ENCODE results near the gene FBXL17.

Gene FBXL17

GRCh38 chr5:107840592-107840991, 541.3 kb downstream of the FBXL17 start:
- no peak for DNase-seq

GRCh38 chr5:107840161-107840560, 541.7 kb downstream of the FBXL17 start:
- no peak for DNase-seq

- DNase-seq, result no peak
Observed at GRCh38 chr5:107835096-107835495, 546.8 kb downstream of the FBXL17 start.

GRCh38 chr5:107832746-107833145, 549.2 kb downstream of the FBXL17 start:
- DNase-seq, result no peak

DNA sequence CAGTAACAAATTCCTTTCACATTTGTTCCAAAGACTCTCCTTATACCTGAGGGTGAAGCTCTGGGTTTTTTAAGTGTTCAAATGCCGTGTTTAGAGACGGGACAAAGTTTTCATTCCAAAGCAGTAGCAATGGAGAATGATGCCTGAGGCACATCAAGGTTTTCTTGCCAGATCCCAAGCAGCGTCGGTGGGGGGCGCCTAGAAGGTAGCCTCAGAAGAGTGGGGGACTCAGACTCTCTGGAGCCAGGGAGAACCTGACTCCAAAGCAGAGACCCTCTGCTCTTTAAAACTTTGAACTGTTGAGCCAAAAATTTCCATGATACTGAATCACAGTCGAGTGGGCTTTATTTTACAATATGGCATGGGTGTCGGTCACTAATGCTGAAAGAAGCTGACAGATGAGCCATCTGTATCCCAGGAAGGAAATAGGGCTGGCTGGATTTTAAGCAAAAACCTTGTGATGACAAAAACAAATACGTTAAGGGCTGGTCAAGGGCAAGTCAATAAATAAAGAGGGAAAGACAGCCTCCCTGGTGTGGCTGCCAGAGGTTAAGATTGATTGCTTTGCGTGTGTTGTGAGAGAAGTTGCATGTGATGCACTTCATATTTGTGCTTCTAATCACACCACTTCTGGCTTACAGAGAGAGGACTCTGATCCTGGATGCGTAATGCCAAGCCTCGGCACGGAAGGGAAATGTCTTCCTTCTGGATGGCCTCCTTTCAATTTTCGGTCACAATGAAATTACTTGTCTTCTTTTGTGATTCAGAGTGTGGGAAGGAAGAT, 550.1 kb downstream of the FBXL17 start:
- DNase-seq, result peak; percentile 16 to 68 (median 59)

GRCh38 chr5:107830750-107831149, 551.1 kb downstream of the FBXL17 start:
- no peak for DNase-seq

GRCh38 chr5:107826311-107827000, 555.4 kb downstream of the FBXL17 start:
- DNase-seq, result no peak

DNA sequence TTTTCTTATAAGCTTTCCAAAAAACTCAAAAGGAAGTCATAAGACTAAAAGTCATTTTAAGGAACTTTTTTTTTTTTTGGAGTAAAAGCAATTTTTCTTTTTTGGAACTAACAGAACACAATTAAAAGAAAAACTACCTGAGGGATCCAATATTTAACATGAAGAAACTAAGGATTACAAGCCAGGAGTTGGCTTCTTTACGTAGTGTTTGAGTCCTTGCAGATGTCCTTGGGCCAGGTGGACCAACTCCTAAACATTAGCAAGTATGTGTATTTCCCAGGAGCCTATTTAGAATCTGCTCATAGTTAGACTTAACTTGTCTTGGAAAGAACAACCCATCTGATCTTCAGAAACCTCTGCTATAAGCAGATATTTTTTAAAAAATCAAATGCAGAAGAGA, 557.1 kb downstream of the FBXL17 start:
- DNase-seq, result no peak

- peak in 1 of 3 experiments; percentile 54 for DNase-seq
Observed at GRCh38 chr5:107821288-107821687, 560.6 kb downstream of the FBXL17 start.

- DNase-seq, result no peak
Observed at GRCh38 chr5:107820429-107820828, 561.5 kb downstream of the FBXL17 start.

DNA sequence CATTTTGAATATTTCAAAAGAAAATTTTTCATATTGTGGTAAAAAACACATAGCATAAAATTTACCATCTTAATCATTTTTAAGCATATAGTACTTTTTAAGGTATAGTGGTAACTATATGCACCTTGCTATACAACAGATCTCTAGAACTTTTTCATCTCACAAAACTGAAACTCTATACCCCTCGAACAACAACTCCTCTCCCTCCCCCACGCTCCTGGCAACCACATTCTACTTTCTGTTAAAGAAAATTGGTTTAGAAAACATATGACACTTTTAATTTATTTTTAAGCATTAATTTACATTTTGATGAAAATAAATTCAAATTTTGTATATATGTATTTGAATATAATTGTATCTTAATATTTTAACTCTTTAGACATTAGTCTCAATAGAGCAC, 563.9 kb downstream of the FBXL17 start:
- no peak for DNase-seq

DNA sequence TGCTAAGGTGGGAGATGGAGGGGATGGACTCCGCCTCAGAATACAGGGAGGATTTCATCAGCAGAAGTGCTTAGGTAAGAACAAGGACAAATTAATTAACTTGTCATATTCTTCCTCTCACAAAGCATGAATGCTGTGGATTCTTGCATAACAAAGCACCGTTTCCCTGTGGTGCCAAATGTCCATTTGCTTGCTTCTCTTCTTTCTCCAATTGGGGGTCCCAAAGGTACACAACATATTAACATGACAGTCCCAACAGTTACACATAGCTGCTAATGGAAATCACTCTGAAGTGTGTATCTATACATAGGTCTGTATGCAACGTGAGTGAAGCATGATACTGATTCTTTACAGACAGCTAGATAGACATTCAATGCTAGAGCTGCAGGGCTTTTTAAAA, 564.5 kb downstream of the FBXL17 start:
- no peak for DNase-seq

DNA sequence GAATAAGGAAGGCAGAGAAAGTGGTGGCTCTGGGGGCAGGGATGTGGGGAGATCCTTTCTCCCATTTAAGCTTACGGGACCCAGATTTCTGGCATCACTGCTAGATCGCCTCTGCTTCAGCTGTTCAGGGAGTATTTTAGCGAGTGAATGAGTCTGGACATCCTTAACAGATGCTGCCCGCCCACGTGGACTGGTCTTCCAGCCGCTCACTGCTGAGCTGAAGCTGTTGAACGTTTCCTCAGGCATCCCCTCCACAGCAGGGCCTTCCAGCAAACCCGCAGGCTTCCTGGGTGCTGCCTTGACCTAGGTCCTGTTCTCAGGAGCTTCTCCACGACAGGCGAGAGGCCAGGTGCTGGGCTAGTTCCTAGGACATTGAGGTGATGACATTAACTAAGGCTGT, 566.8 kb downstream of the FBXL17 start:
- DNase-seq, result no peak

GRCh38 chr5:107814183-107814827, 567.6 kb downstream of the FBXL17 start:
- DNase-seq, result no peak

- DNase-seq, result no peak
Observed at GRCh38 chr5:107813559-107813958, 568.3 kb downstream of the FBXL17 start.

DNA sequence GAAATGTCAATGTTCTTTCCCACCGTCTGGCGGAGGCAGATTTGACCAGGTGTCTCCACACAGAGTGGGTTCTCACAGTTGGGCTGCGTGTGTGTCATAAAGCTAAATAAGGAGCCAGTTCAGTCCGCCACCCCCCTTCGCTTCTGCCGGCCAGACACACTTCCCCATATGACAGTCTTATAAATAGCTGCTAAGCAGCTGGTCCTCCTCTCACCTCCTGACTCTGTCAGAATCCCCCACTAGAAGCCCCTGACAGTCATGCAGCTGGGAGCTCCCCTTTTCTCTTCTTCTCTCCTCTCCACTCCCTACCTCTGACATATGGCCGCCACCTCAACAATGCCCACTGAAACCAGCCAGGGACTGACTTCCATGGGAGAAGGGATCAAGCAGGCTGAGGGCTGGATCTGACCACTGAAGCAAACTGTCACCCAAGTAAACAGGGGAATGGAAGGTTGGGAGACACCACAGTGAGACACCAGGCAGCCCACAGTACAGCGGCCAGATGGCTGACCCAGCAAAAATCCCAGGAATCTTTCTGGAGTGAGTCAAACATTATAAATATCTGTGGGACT, 569.2 kb downstream of the FBXL17 start:
- DNase-seq, result no peak

GRCh38 chr5:107809201-107810034, 572.5 kb downstream of the FBXL17 start:
- DNase-seq, result peak in 2 of 3 experiments; percentile 32 to 71

Measured in NCI-H1417 (cell line).